Limb (tissue), 2 donors: Measurements from ENCODE around the gene CD300LG.
"Not testable (repeated sequence)": the region's sequence is repeated elsewhere in the genome, so short reads cannot be mapped to it uniquely, and the experiment has no call there.

Experiments used
- DNase-seq, 2 donors: peaks; one replicate each; pipeline ENCODE4 v3.0.0-alpha.2; 2016; ENCODE audit errors: extremely low spot score in 2 of 2

CD300LG gene

GRCh38 chr17:43846963-43847371 is at the start of gene CD300LG:
Gene CD300LG (plus strand): TSS chr17:43847176. CDS start chr17:43847217, 41 bp downstream.
- DNase-seq: no peak

- DNase-seq: not testable (repeated sequence)
These were observed 49.0 kb upstream of the CD300LG start for GRCh38 chr17:43798024-43798423.

GRCh38 chr17:43799047-43799446 is 47.9 kb upstream of the CD300LG start:
- DNase-seq: no peak

- no peak for DNase-seq
These were observed 46.2 kb upstream of the CD300LG start for GRCh38 chr17:43800736-43801135.

GRCh38 chr17:43801844-43802243 is 45.1 kb upstream of the CD300LG start:
- DNase-seq: no peak

- DNase-seq: no peak
These were observed 43.2 kb upstream of the CD300LG start for GRCh38 chr17:43803758-43804157.

GRCh38 chr17:43805117-43805516 is 41.9 kb upstream of the CD300LG start:
- DNase-seq: no peak

- DNase-seq: no peak
These were observed 38.9 kb upstream of the CD300LG start for GRCh38 chr17:43808076-43808475.

- no peak for DNase-seq
These were observed 37.9 kb upstream of the CD300LG start for GRCh38 chr17:43809121-43809520.

- no peak for DNase-seq
These were observed 36.7 kb upstream of the CD300LG start for GRCh38 chr17:43810226-43810715.

GRCh38 chr17:43810823-43811222 is 36.2 kb upstream of the CD300LG start:
- DNase-seq: no peak

GRCh38 chr17:43812396-43813265 is 34.3 kb upstream of the CD300LG start:
- no peak for DNase-seq

- DNase-seq: no peak
These were observed 33.6 kb upstream of the CD300LG start for GRCh38 chr17:43813386-43813785.

- no peak for DNase-seq
These were observed 33.0 kb upstream of the CD300LG start for GRCh38 chr17:43814026-43814425.

GRCh38 chr17:43814714-43815113 is 32.3 kb upstream of the CD300LG start:
- DNase-seq: no peak

GRCh38 chr17:43816336-43817320 is 30.3 kb upstream of the CD300LG start:
- no peak for DNase-seq

GRCh38 chr17:43817826-43818225 is 29.1 kb upstream of the CD300LG start:
- DNase-seq: no peak

- DNase-seq: no peak
These were observed 28.0 kb upstream of the CD300LG start for GRCh38 chr17:43818966-43819365.

GRCh38 chr17:43820759-43821158 is 26.2 kb upstream of the CD300LG start:
- no peak for DNase-seq

- no peak for DNase-seq
These were observed 24.3 kb upstream of the CD300LG start for GRCh38 chr17:43822570-43823190.

GRCh38 chr17:43823350-43824084 is 23.5 kb upstream of the CD300LG start:
- no peak for DNase-seq
